GM12878 (cell line): ENCODE results near the gene ASAP2. TPM values are rescaled to one million over a fixed set of nuclear protein-coding genes. Genes with fewer than 3 reads are reported as not detected.

Source experiments
- ATAC-seq: fragments of 200-7000 bp; cut with Tn5 transposase; 3 replicates; pipeline ENCODE4 v1.9.1; 2020; ENCODE audit warnings: mild to moderate bottlenecking, moderate library complexity
- BruUV-seq: library from RNA; stranded (reverse); fragments of 400-500 nt; replicated peaks from 2 replicates; lab custom pipeline; 2021; lab: Mats Ljungman, UMichigan
- CTCF ChIA-PET: fragments of 300-600 bp; sonication (Branson Sonifier 250); formaldehyde crosslinking; extraction: SDS; loops from one replicate; lab custom pipeline; 2021; ENCODE audit warnings: inconsistent platforms; lab: Yijun Ruan, JAX
- POLR2A ChIA-PET: fragments of 350-600 bp; formaldehyde crosslinking; extraction: SDS; loops from one replicate; lab custom pipeline; 2021; ENCODE audit warnings: inconsistent platforms; lab: Charles Lee
- RAD21 ChIA-PET: fragments of 300-600 bp; sonication (Branson Sonifier 250); formaldehyde crosslinking; loops from one replicate; lab custom pipeline; 2023; ENCODE audit warnings: antibody characterized with exemption; ENCODE audit not compliant: unreplicated experiment; lab: Charles Lee
- SMC1A ChIA-PET: fragments of 300-600 bp; sonication (Branson Sonifier 250); formaldehyde crosslinking; loops from one replicate; lab custom pipeline; 2023; ENCODE audit not compliant: unreplicated experiment, uncharacterized antibody; lab: Charles Lee
- DNase-seq: peaks from one replicate; pipeline ENCODE4 v3.0.0-alpha.2; 2011; ENCODE audit warnings: low read depth, low spot score
- FAIRE-seq: peaks from 3 replicates; lab custom pipeline; 2011; peaks lifted over from hg19 to GRCh38; lab: Jason Lieb, UNC
- H2AFZ ChIP-seq: 2 replicates; pipeline ENCODE4 v1.6.0; 2011; ENCODE audit warnings: low read depth, low read length, control low read depth; ENCODE audit not compliant: control insufficient read depth
- H3K27ac ChIP-seq: 2 replicates; pipeline ENCODE4 v1.5.1; 2011; ENCODE audit warnings: control low read depth; ENCODE audit not compliant: control insufficient read depth, insufficient read depth
- H3K27me3 ChIP-seq, 2 experiments: replicated peaks in 1 of 2; 2 replicates each; pipeline versions ENCODE4 v1.6.0 to v1.6.1; 2011; ENCODE audit warnings: low read length in 1 of 2; ENCODE audit not compliant: control insufficient read depth in 2 of 2, insufficient read depth in 2 of 2
- H3K36me3 ChIP-seq, 2 experiments: 2 replicates each; pipeline ENCODE4 v1.5.1; 2011; ENCODE audit warnings: low read length in 1 of 2; ENCODE audit not compliant: control insufficient read depth in 2 of 2, insufficient read depth in 2 of 2
- H3K4me1 ChIP-seq: 2 replicates; pipeline ENCODE4 v1.6.1; 2011; ENCODE audit warnings: mild to moderate bottlenecking, low read length, moderate library complexity, mixed read lengths; ENCODE audit not compliant: control insufficient read depth, insufficient read depth
- H3K4me2 ChIP-seq: 2 replicates; pipeline ENCODE4 v1.6.0; 2011; ENCODE audit warnings: control low read depth; ENCODE audit not compliant: control insufficient read depth, insufficient read depth
- H3K4me3 ChIP-seq: fragments of 200-600 bp; sonication (generic); 2 replicates; pipeline ENCODE4 v1.5.1; 2016
- H3K79me2 ChIP-seq: 2 replicates; pipeline ENCODE4 v1.6.0; 2011; ENCODE audit warnings: low read length; ENCODE audit not compliant: control insufficient read depth, insufficient read depth
- H3K9ac ChIP-seq: 2 replicates; pipeline ENCODE4 v1.8.0; 2011; ENCODE audit warnings: low read length, control low read depth, mixed read lengths; ENCODE audit not compliant: control insufficient read depth, insufficient read depth
- H3K9me3 ChIP-seq: replicated peaks from 3 replicates; pipeline ENCODE4 v1.5.1; 2011; ENCODE audit warnings: mild to moderate bottlenecking, low read length; ENCODE audit not compliant: control insufficient read depth, insufficient read depth
- H4K20me1 ChIP-seq: 2 replicates; pipeline ENCODE4 v1.6.0; 2011; ENCODE audit not compliant: control insufficient read depth, insufficient read depth
- BACH1 ChIP-seq: fragments of 450-650 bp; IDR thresholded peaks from 2 replicates; pipeline ENCODE4 v1.6.1; 2017; ENCODE audit warnings: mild to moderate bottlenecking, borderline replicate concordance
- CEBPZ ChIP-seq: fragments of 150-350 bp; IDR thresholded peaks from 2 replicates; pipeline ENCODE4 v1.6.1; 2016; ENCODE audit warnings: low read depth, low read length
- CHD2 ChIP-seq: IDR thresholded peaks from 2 replicates; pipeline ENCODE4 v1.6.1; 2011; ENCODE audit warnings: low read depth, low read length, improper control_type of control experiment, borderline replicate concordance
- SIX5 ChIP-seq: IDR thresholded peaks from 2 replicates; pipeline ENCODE4 v1.6.1; 2011; ENCODE audit warnings: mild to moderate bottlenecking, low read depth, low read length, moderate library complexity; ENCODE audit not compliant: severe bottlenecking
- SP1 ChIP-seq: IDR thresholded peaks from one replicate; pipeline ENCODE4 v1.6.1; 2011; ENCODE audit warnings: low read depth, low read length
- STAT1 ChIP-seq: fragments of 450-650 bp; conservative IDR thresholded peaks from 2 replicates; pipeline ENCODE4 v1.6.1; 2014; ENCODE audit warnings: antibody characterized with exemption, mild to moderate bottlenecking
- ZNF207 ChIP-seq: fragments of 450-650 bp; IDR thresholded peaks from 2 replicates; pipeline ENCODE4 v1.6.1; 2014; ENCODE audit warnings: antibody characterized with exemption, mild to moderate bottlenecking, borderline replicate concordance
- WGBS: methylation state at CpG from one replicate; pipeline ENCODE4 v1.1.6; 2016; ENCODE audit warnings: low lambda C conversion rate; ENCODE audit not compliant: insufficient replicate concordance, insufficient coverage; ENCODE audit errors: missing lambda C conversion rate; 5-methylcytosine and 5-hydroxymethylcytosine counted together
- in situ Hi-C: fragments of 300-500 bp; cut with MboI; formaldehyde crosslinking; loops from 9 replicates; pipeline ENCODE4 v1.14.3; 2018; ENCODE audit warnings: mixed read lengths
- intact Hi-C: fragments of 100-400 bp; cut with micrococcal nuclease; formaldehyde crosslinking; loops from one replicate; pipeline ENCODE4 v1.14.2; 2022; ENCODE audit not compliant: unreplicated experiment
- polyA plus RNA-seq, 11 experiments: library from polyadenylated mRNA; depleted of rRNA in 4 of 11; unstranded in 6 of 11; stranded (reverse) in 5 of 11; fragments of >200 nt; fragmentation: Nextera tagmentation in 4 of 11; fragmentation: Illumina TruSeq in 1 of 11; extraction: Ambion mirVana in 4 of 11; extraction: Trizol in 1 of 11; gene quantifications; 1 replicate in 1 of 11; 2 replicates in 10 of 11; pipeline versions ENCODE4 v1.2.1 to v1.2.3, GENCODE V29; 2011 to 2016; ENCODE audit warnings: inconsistent platforms in 2 of 11, missing spikeins in 2 of 11, low read depth in 1 of 11
- total RNA-seq, 4 experiments: library from RNA; depleted of rRNA in 3 of 4; stranded (reverse); fragments of >200 nt in 3 of 4; fragmentation: Illumina TruSeq in 1 of 4; extraction: Trizol in 1 of 4; gene quantifications; 2 replicates each; pipeline versions ENCODE4 v1.2.1 to v1.2.3, GENCODE V29; 2013 to 2021
- TF ChIP-seq, protein P1 (sequence below): fragments of 450-650 bp; IDR thresholded peaks from 2 replicates; pipeline ENCODE4 v1.6.1; 2016; ENCODE audit warnings: mild to moderate bottlenecking

Gene ASAP2
- total and polyA plus RNA-seq, 10 of the 15 experiments (the other 5 are each of a cell fraction or from before 2014, with no cell fraction given), result 0.05 to 0.27 (median 0.07) TPM; not detected in 4

- ChIA-PET SMC1A (interaction anchor here (0.7 kb wide), 1 partner anchor 64 kb away, joined by 3 read pairs; no protein-coding TSS in a partner anchor), RAD21 (no interaction called here), POLR2A (interaction anchor here (0.6 kb wide), 1 partner anchor 15 kb away, joined by 3 read pairs; no protein-coding TSS in a partner anchor), CTCF (interaction anchor here (0.6 to 1.7 kb wide), 3 partner anchors 19 to 70 kb away, joined by 3 to 5 read pairs (median 3); no protein-coding TSS in a partner anchor)
- WGBS, result 18% methylated on average over 34 of the region's 34 CpGs
- BruUV-seq, result no TSS peak
- in situ Hi-C loops (no loop called here), intact Hi-C loops (loop anchor here (5.0 kb wide), 1 partner anchor 65 kb away; no protein-coding TSS in a partner anchor)
- no peak overlapping the region for H3K27ac ChIP-seq
- peak; percentile 32; the same call in 2 of the 3 replicates for ATAC-seq
- DNase-seq, result no peak
- H3K4me1 ChIP-seq, result 0 out of 2 replicates have a peak, but pooled peaks cover 4% of the 10 kb centered on the region
- no peak overlapping the region for H3K9ac ChIP-seq
- TF ChIP-seq STAT1 (no peak), ZNF207 (no peak), CHD2 (no peak), SIX5 (no peak), CEBPZ (no peak), BACH1 (no peak), SP1 (no peak)
- TF ChIP-seq, protein P1, sequence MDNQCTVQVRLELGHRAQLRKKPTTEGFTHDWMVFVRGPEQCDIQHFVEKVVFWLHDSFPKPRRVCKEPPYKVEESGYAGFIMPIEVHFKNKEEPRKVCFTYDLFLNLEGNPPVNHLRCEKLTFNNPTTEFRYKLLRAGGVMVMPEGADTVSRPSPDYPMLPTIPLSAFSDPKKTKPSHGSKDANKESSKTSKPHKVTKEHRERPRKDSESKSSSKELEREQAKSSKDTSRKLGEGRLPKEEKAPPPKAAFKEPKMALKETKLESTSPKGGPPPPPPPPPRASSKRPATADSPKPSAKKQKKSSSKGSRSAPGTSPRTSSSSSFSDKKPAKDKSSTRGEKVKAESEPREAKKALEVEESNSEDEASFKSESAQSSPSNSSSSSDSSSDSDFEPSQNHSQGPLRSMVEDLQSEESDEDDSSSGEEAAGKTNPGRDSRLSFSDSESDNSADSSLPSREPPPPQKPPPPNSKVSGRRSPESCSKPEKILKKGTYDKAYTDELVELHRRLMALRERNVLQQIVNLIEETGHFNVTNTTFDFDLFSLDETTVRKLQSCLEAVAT, result no peak
- no peak overlapping the region for H2AFZ ChIP-seq
- no peak overlapping the region for H3K4me3 ChIP-seq
- no peaks in the 10 kb centered on the region for H3K79me2 ChIP-seq
- no peak overlapping the region for H3K4me2 ChIP-seq
- H3K9me3 ChIP-seq, result no peaks in the 10 kb centered on the region
- H3K27me3 ChIP-seq, result peaks cover 4 to 15% of the 10 kb centered on the region in 2 experiments
- FAIRE-seq, result no peak
- no peaks in the 10 kb centered on the region for H4K20me1 ChIP-seq
- H3K36me3 ChIP-seq, result no peaks in the 10 kb centered on the region
Observed at GRCh38 chr2:9207641-9208311, 1.2 kb downstream of the ASAP2 start.
